IMR-90 (cell line): Measurements from ENCODE around the gene PKD1L1. TPM values are rescaled to one million over a fixed set of nuclear protein-coding genes. Genes with fewer than 3 reads are reported as not detected.

Experiments
- ATAC-seq: fragments of 200-7000 bp; cut with Tn5 transposase; 2 replicates; pipeline ENCODE4 v1.9.1; 2020; ENCODE audit warnings: low read depth, mild to moderate bottlenecking, moderate library complexity
- BruUV-seq: library from RNA; stranded (reverse); fragments of 400-500 nt; replicated peaks from 2 replicates; lab custom pipeline; 2021; lab: Mats Ljungman, UMichigan
- CTCF ChIA-PET: fragments of 300-600 bp; formaldehyde crosslinking; extraction: SDS; loops from one replicate; lab custom pipeline; 2021; ENCODE audit warnings: antibody characterized with exemption; lab: Yijun Ruan, JAX
- POLR2A ChIA-PET: fragments of 300-600 bp; sonication (Branson Sonifier 250); formaldehyde crosslinking; loops from one replicate; lab custom pipeline; 2022; ENCODE audit warnings: antibody characterized with exemption; ENCODE audit not compliant: unreplicated experiment; lab: Charles Lee
- DNase-seq: peaks from one replicate; pipeline ENCODE4 v3.0.0; 2013
- H2AFZ ChIP-seq: replicated peaks from 2 replicates; pipeline ENCODE3; 2013; ENCODE audit warnings: low read length, mild to moderate bottlenecking; ENCODE audit not compliant: poor library complexity
- H2AK5ac ChIP-seq: 2 replicates; pipeline ENCODE4 v1.6.1; 2013; ENCODE audit warnings: low read depth, low read length, inconsistent platforms
- H2AK9ac ChIP-seq: replicated peaks from 2 replicates; pipeline ENCODE3; 2013; ENCODE audit warnings: mild to moderate bottlenecking, low read depth, low read length, moderate library complexity; ENCODE audit not compliant: poor library complexity
- H2BK120ac ChIP-seq: 2 replicates; pipeline ENCODE4 v1.6.1; 2013; ENCODE audit warnings: low read depth, low read length, inconsistent platforms
- H2BK15ac ChIP-seq: 3 replicates; pipeline ENCODE4 v1.6.1; 2013; ENCODE audit warnings: low read depth, low read length, inconsistent platforms
- H2BK20ac ChIP-seq: 2 replicates; pipeline ENCODE4 v1.6.1; 2013; ENCODE audit warnings: low read depth, mild to moderate bottlenecking, inconsistent platforms, low read length, moderate library complexity
- H2BK5ac ChIP-seq: 2 replicates; pipeline ENCODE4 v1.6.1; 2013; ENCODE audit warnings: mild to moderate bottlenecking, low read depth, low read length, inconsistent platforms; ENCODE audit not compliant: poor library complexity, severe bottlenecking
- H3K14ac ChIP-seq: replicated peaks from 2 replicates; pipeline ENCODE4 v1.6.1; 2013; ENCODE audit warnings: low read depth, low read length, inconsistent platforms
- H3K18ac ChIP-seq: 2 replicates; pipeline ENCODE4 v1.6.1; 2013; ENCODE audit warnings: low read depth, low read length, control low read depth
- H3K23ac ChIP-seq: 2 replicates; pipeline ENCODE4 v1.6.1; 2013; ENCODE audit warnings: low read depth, low read length, inconsistent platforms
- H3K27ac ChIP-seq: 2 replicates; pipeline ENCODE4 v1.5.1; 2013; ENCODE audit warnings: mild to moderate bottlenecking, control low read depth, low read length; ENCODE audit not compliant: insufficient read depth
- H3K27me3 ChIP-seq: 2 replicates; pipeline ENCODE4 v1.6.1; 2013; ENCODE audit warnings: low read length; ENCODE audit not compliant: control insufficient read depth, insufficient read depth
- H3K36me3 ChIP-seq: 2 replicates; pipeline ENCODE4 v1.6.1; 2013; ENCODE audit warnings: low read length, mixed read lengths; ENCODE audit not compliant: control insufficient read depth, insufficient read depth
- H3K4ac ChIP-seq: 2 replicates; pipeline ENCODE4 v1.6.1; 2013; ENCODE audit warnings: low read depth, low read length, inconsistent platforms
- H3K4me1 ChIP-seq: 2 replicates; pipeline ENCODE4 v1.6.1; 2013; ENCODE audit warnings: low read length, mixed read lengths; ENCODE audit not compliant: control insufficient read depth, insufficient read depth
- H3K4me2 ChIP-seq: 2 replicates; pipeline ENCODE4 v1.6.1; 2013; ENCODE audit warnings: low read depth, mild to moderate bottlenecking, control low read depth, low read length, moderate library complexity
- H3K4me3 ChIP-seq: 2 replicates; pipeline ENCODE4 v1.5.1; 2013; ENCODE audit warnings: low read depth, mild to moderate bottlenecking, control low read depth, low read length, moderate library complexity; ENCODE audit not compliant: insufficient read depth
- H3K56ac ChIP-seq: 2 replicates; pipeline ENCODE4 v1.6.1; 2013; ENCODE audit warnings: low read length, inconsistent platforms; ENCODE audit not compliant: insufficient read depth; ENCODE audit errors: extremely low read depth
- H3K79me1 ChIP-seq, 2 experiments: 2 replicates each; pipeline ENCODE4 v1.6.1; 2013; ENCODE audit warnings: low read length in 2 of 2, inconsistent platforms in 1 of 2, low read depth in 1 of 2
- H3K9ac ChIP-seq: 2 replicates; pipeline ENCODE4 v1.6.1; 2013; ENCODE audit warnings: low read depth, low read length, control low read depth
- H3K9me1 ChIP-seq: 2 replicates; pipeline ENCODE4 v1.6.1; 2013; ENCODE audit warnings: low read length, inconsistent platforms; ENCODE audit not compliant: insufficient read depth
- H3K9me3 ChIP-seq: 2 replicates; pipeline ENCODE4 v1.6.1; 2013; ENCODE audit warnings: low read length; ENCODE audit not compliant: control insufficient read depth, insufficient read depth
- H4K20me1 ChIP-seq: 2 replicates; pipeline ENCODE4 v1.6.1; 2013; ENCODE audit warnings: low read length, inconsistent platforms; ENCODE audit not compliant: insufficient read depth
- H4K5ac ChIP-seq: 2 replicates; pipeline ENCODE4 v1.6.1; 2013; ENCODE audit warnings: mild to moderate bottlenecking, low read depth, low read length, control low read depth
- H4K8ac ChIP-seq, 2 experiments: 2 replicates each; pipeline ENCODE4 v1.6.1; 2013; ENCODE audit warnings: low read depth in 2 of 2, low read length in 2 of 2, control low read depth in 1 of 2, inconsistent platforms in 1 of 2
- H4K91ac ChIP-seq: 2 replicates; pipeline ENCODE4 v1.6.1; 2013; ENCODE audit warnings: low read depth, low read length, inconsistent platforms; ENCODE audit not compliant: insufficient read depth
- CEBPB ChIP-seq: IDR thresholded peaks from 2 replicates; pipeline ENCODE4 v1.6.1; 2012; ENCODE audit warnings: low read depth, low read length, improper control_type of control experiment
- CHD1 ChIP-seq: IDR thresholded peaks from 2 replicates; pipeline ENCODE4 v1.6.1; 2012; ENCODE audit warnings: low read depth, low read length, improper control_type of control experiment
- MAFK ChIP-seq: IDR thresholded peaks from 2 replicates; pipeline ENCODE4 v1.6.1; 2012; ENCODE audit warnings: low read depth, low read length, improper control_type of control experiment
- MAZ ChIP-seq: IDR thresholded peaks from 2 replicates; pipeline ENCODE4 v1.6.1; 2012; ENCODE audit warnings: low read depth, mild to moderate bottlenecking, low read length, improper control_type of control experiment, moderate library complexity, borderline replicate concordance
- POLR2A ChIP-seq: IDR thresholded peaks from 2 replicates; pipeline ENCODE4 v1.6.1; 2012; ENCODE audit warnings: mild to moderate bottlenecking, low read depth, low read length
- RAD21 ChIP-seq: IDR thresholded peaks from 2 replicates; pipeline ENCODE4 v1.6.1; 2012; ENCODE audit warnings: low read length, improper control_type of control experiment
- RCOR1 ChIP-seq: IDR thresholded peaks from 2 replicates; pipeline ENCODE4 v1.6.1; 2012; ENCODE audit warnings: mild to moderate bottlenecking, low read length, improper control_type of control experiment; ENCODE audit not compliant: insufficient replicate concordance
- RFX5 ChIP-seq: IDR thresholded peaks from 2 replicates; pipeline ENCODE4 v1.8.0; 2012; ENCODE audit warnings: low read depth, mild to moderate bottlenecking, low read length, moderate library complexity
- SMC3 ChIP-seq: fragments of 150-350 bp; IDR thresholded peaks from 2 replicates; pipeline ENCODE4 v1.6.1; 2016; ENCODE audit warnings: low read depth, mild to moderate bottlenecking, antibody characterized with exemption, low read length, moderate library complexity
- WGBS, 2 experiments: methylation state at CpG; one replicate each; pipeline versions ENCODE4 v1.1.5 to v1.1.7; 2013; ENCODE audit warnings: missing lambda C conversion rate in 2 of 2; ENCODE audit not compliant: insufficient read length in 1 of 2; ENCODE audit errors: extremely low coverage in 2 of 2; 5-methylcytosine and 5-hydroxymethylcytosine counted together
- dilution Hi-C: fragments of 300-500 bp; cut with HindIII; formaldehyde crosslinking; loops from one replicate; pipeline ENCODE4 v1.14.3; 2018; ENCODE audit warnings: low sequenced_read_pairs; ENCODE audit not compliant: unreplicated experiment
- in situ Hi-C: fragments of 300-500 bp; cut with MboI; formaldehyde crosslinking; loops from 3 replicates; pipeline ENCODE4 v1.14.3; 2019; ENCODE audit warnings: low sequenced_read_pairs, inconsistent platforms, mixed read lengths
- intact Hi-C: fragments of 100-400 bp; cut with micrococcal nuclease; formaldehyde crosslinking; loops from 2 replicates; pipeline ENCODE4 v1.10.0; 2022
- polyA plus RNA-seq, 3 experiments: library from polyadenylated mRNA; depleted of rRNA; stranded (reverse); fragments of >200 nt; gene quantifications; 2 replicates each; pipeline ENCODE4 v1.2.3, GENCODE V29; 2012; ENCODE audit warnings: low replicate concordance in 1 of 3
- total RNA-seq: library from RNA; depleted of rRNA; stranded (reverse); fragments of >200 nt; gene quantifications from 2 replicates; pipeline ENCODE4 v1.2.3, GENCODE V29; 2012
- TF ChIP-seq, protein P1 (sequence below): conservative IDR thresholded peaks from 2 replicates; pipeline ENCODE4 v1.5.1; 2012; ENCODE audit warnings: mild to moderate bottlenecking, low read depth, low read length, improper control_type of control experiment

Gene PKD1L1
- total and polyA plus RNA-seq, 2 of the 4 experiments (the other 2 are of a cell fraction) = under 0.01 to 0.15 TPM

DNA sequence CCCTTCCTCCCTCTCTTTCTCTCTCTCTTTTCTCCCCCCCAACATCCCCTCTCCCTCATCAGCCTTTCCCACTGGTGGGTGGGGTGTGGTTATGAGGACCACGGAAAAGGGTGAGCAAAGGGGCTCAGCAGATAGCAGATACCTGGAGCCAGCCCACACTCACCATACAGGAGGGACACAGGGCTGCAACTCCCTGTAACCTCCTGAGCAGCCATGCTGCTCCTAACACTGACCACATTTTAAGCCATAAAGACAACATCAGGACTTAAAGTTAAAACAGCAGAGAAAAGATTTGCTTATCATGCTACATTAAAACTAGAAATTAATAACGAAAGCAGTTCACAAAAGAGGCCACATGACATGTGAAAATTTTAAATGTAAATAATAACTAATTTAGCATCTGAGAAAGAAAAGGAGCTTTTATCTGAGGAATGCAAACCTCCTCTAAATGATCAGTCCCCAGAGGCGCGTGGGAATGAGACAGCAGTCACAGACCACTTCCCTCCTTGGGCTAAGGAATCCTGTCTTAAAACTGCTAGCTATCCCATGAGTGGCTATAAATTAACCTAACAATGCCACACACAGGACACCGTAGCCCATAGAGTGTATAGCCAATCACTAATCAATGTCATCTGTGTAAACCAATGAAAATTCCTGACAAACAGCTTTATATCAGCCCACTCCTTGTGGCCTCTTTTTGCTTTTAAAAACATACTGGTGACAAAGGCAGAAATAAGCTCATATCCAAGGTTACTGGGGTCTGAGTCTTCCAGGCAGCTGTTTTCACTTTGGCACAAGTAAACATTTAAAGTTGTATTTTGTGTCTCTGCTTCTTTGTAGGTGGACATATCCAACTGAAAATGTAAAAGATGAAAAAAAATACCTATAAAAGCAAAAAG lies 33.3 kb downstream of the PKD1L1 start:
- TF ChIP-seq RCOR1 (no peak), RFX5 (no peak), MAFK (no peak), CEBPB (no peak), SMC3 (no peak), MAZ (no peak), POLR2A (no peak), RAD21 (no peak), CHD1 (no peak)
- TF ChIP-seq, protein P1, sequence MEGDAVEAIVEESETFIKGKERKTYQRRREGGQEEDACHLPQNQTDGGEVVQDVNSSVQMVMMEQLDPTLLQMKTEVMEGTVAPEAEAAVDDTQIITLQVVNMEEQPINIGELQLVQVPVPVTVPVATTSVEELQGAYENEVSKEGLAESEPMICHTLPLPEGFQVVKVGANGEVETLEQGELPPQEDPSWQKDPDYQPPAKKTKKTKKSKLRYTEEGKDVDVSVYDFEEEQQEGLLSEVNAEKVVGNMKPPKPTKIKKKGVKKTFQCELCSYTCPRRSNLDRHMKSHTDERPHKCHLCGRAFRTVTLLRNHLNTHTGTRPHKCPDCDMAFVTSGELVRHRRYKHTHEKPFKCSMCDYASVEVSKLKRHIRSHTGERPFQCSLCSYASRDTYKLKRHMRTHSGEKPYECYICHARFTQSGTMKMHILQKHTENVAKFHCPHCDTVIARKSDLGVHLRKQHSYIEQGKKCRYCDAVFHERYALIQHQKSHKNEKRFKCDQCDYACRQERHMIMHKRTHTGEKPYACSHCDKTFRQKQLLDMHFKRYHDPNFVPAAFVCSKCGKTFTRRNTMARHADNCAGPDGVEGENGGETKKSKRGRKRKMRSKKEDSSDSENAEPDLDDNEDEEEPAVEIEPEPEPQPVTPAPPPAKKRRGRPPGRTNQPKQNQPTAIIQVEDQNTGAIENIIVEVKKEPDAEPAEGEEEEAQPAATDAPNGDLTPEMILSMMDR = no peak
- H4K5ac ChIP-seq = no peak overlapping the region
- ATAC-seq (no peak), DNase-seq (no peak)
- no peak overlapping the region for H3K23ac ChIP-seq
- H3K36me3 ChIP-seq = no peaks in the 10 kb centered on the region
- in situ Hi-C loops = no loop called here
- H3K18ac ChIP-seq = no peak overlapping the region
- POLR2A ChIA-PET = no interaction called here
- no peak overlapping the region for H4K91ac ChIP-seq
- H2BK120ac ChIP-seq = no peak overlapping the region
- H2AK9ac ChIP-seq = no peak overlapping the region
- no peaks in the 10 kb centered on the region for H3K79me1 ChIP-seq
- no TSS peak for BruUV-seq
- H3K14ac ChIP-seq = no peak overlapping the region
- no CpG with 5 or more reads among the region's 5 CpGs for WGBS, 2 experiments
- H4K20me1 ChIP-seq = no peaks in the 10 kb centered on the region
- H3K27ac ChIP-seq = no peak overlapping the region
- no peak overlapping the region for H2AK5ac ChIP-seq
- peaks cover 36% of the 10 kb centered on the region for H3K27me3 ChIP-seq
- H3K9me3 ChIP-seq = peaks cover 5% of the 10 kb centered on the region
- no peak overlapping the region for H4K8ac ChIP-seq
- no peak overlapping the region for H2AFZ ChIP-seq
- H3K4ac ChIP-seq = no peak overlapping the region
- no peak overlapping the region for H2BK15ac ChIP-seq
- no peak overlapping the region for H3K4me2 ChIP-seq
- H3K4me1 ChIP-seq = no peaks in the 10 kb centered on the region
- H3K9ac ChIP-seq = no peak overlapping the region
- no peak overlapping the region for H3K4me3 ChIP-seq
- H3K56ac ChIP-seq = no peak overlapping the region
- no peak overlapping the region for H2BK20ac ChIP-seq
- CTCF ChIA-PET = no interaction called here
- dilution Hi-C loops = no loop called here
- intact Hi-C loops = no loop called here
- H3K9me1 ChIP-seq = no peaks in the 10 kb centered on the region
- no peak overlapping the region for H2BK5ac ChIP-seq
